SK-N-SH (cell line): ENCODE data around the gene SLC5A9.

ENCODE experiments used
- EZH2phosphoT487 ChIP-seq: fragments of 200-600 bp; sonication (generic); IDR thresholded peaks from 2 replicates; pipeline ENCODE4 v1.6.1; 2017; ENCODE audit warnings: low read depth, mixed run types, mild to moderate bottlenecking, antibody characterized with exemption, moderate library complexity, borderline replicate concordance
- JUND ChIP-seq: IDR thresholded peaks from 2 replicates; pipeline ENCODE4 v1.4.0; 2012
- POLR2AphosphoS5 ChIP-seq: IDR thresholded peaks from 2 replicates; pipeline ENCODE4 v1.6.1; 2012; ENCODE audit warnings: low read depth, low read length
- RCOR1 ChIP-seq: fragments of 150-350 bp; IDR thresholded peaks from 2 replicates; pipeline ENCODE4 v1.6.1; 2017; ENCODE audit warnings: antibody characterized with exemption, low read length

- TF ChIP-seq EZH2phosphoT487, result no peak
- TF ChIP-seq POLR2AphosphoS5, result no peak
- no peak for TF ChIP-seq JUND
- no peak for TF ChIP-seq RCOR1
Observed at GRCh38 chr1:48250572-48250971, 28.1 kb downstream of the SLC5A9 start.
